Stimulated activated CD8-positive, alpha-beta memory T cell treated with anti-CD3 and anti-CD28 coated beads, Interleukin-7, amount 100 ng/mL, for 1 hour (primary cell): Measurements from ENCODE around the gene CDC5L.
"Not testable (repeated sequence)": the region's sequence is repeated elsewhere in the genome, so short reads cannot be mapped to it uniquely, and the experiment has no call there.

ENCODE experiments used
- DNase-seq, 2 donors: peaks; one replicate each; pipeline ENCODE4 v3.0.0-alpha.2; 2020; ENCODE audit warnings: low read depth in 2 of 2

The CDC5L gene

DNA sequence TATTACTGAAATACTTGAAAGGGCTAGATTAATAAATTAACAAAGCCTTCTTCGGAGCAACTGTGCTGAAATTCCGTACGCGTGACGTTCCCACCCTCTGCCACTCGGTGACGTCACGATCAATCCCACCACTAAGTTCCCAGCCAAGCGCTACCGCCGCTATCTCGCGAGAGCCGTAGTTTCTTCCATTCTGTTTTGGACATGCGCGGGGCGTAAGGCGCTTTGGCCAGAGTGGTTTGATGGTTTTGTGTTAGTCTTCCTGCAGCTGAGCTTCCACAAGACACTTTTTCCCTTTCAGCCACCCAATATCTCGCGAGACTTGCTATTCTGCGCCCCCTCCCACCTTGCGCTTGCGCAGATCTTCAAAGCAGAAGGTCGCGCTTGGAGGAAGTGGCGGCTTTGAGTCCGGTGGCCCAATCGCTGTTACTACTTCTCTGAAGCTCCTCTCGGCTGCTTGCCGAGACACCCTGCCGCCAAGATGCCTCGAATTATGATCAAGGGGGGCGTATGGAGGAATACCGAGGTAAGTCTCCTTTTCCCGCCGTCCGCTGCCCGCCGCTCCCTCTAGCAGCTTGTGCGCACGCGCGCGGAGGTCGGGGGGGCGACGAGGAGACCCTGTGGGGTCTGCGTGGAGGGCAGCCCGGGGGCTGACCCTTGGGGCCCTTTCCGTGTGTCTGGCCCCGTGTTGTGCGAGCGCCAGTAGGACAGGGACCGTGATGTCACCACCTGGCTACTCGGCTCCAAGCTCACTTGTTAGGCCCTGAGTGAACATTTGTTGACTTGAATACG is at the start of gene CDC5L:
CDC5L (plus strand) TSS at position 361 of the 789 bp plus-strand sequence; CDS start at position 479, 118 bp downstream.
- DNase-seq, result peak; percentile 71 to 76

DNA sequence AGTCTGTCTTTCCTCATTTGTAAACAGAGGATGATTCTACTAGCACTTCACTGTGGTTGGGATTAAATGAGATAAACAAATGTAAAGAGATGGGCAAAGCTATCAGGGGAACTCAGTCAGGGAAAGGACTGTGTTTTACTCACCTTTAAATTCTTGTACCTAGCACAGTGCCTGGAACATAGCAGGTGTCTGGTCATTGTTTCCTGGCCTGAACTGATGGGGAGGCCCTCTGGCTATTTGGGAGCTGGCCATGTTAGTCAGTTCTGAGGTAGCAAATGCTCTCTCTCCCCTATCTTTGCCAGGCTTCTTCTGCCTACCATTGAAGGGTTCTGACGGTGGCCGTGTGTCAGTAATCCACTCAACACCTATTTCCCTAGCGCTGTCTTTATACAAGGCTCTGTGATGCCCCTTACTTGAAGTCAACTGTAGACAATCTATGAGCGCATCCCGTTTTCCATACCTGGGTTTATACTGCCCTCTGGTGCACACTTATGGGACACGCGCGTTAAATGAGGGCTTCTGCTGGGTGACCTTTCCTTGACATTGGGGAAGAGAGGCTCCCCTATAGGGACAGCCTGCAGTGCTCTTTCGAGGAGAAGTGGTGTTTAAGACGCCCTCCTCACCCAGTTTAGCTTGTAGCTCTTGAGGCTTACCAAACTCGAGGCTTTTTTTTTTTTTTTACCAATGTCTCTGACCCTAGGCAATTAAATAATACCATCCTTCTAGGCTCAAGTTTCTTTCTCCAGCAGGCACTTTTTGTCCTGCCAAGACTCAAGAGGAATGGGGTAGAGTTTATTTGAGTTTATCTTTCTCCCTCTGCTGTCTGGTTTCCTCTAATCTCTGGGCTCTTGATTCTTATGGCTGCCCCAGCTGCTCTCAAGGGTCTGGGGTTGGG is 49.0 kb upstream of the CDC5L start:
- peak; percentile 28 to 29 for DNase-seq

DNA sequence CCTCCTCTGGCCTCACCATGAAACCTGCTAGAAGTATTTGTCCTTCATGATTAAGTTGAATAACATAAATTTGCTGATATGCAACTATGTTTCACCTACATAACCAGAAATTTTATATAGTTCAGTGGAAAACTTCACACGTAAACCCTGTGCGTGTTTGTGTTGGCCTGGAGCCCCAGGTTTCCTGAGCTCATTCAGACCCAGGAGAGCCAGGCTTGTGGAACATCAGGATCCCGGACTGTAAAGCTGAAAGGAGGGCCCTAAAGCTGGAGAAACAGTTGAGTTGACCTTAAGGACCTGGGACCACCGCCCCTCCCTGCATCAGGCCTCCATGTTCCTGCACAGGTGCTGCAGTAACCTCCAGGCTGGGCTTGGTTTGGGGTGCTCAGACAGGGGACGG is 48.2 kb upstream of the CDC5L start:
- DNase-seq, result no peak

DNA sequence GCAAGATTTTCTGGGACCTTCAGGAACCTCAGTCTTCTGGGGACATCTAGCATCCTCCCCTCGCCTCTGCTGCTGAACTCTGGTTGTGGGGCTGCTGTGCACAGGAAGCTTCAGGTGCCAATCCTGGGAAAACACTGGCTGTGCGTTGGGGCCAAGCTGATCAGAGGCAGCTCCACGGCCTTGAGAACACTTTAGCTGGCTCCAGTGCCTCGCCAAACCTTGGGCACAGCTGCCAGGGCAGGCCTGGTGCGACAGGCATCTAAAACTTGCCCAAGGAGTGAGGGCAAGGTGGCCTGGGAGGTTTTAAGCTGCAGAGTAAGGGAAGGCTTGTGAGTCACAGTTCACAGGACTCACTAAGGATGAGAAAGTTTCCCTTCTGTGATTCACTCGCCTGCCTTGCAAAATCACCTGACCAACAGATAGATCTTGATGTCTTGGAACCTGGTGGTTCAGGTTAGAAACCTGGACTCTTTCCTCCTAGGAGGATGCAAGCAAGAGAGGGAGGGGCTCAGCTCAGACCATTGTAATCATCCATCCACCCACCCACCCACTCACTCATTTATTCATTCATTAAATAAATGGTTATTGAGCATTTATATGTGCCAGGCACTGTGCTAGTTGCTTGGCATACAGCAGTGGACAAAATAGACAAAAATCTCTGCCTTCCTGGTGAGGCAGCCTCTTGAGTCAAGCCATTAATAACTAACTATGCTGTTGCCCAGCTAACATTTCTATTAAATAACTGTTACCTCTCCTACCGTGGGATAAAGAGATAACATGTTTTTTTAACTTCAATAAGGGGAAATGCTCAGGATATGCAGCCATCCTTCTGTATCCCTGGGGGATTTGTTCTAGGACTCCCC is 47.5 kb upstream of the CDC5L start:
- no peak for DNase-seq

GRCh38 chr6:44341095-44341890 is 46.2 kb upstream of the CDC5L start:
- no peak for DNase-seq

GRCh38 chr6:44342052-44342451 is 45.5 kb upstream of the CDC5L start:
- DNase-seq, result no peak

GRCh38 chr6:44342489-44342888 is 45.0 kb upstream of the CDC5L start, which contains the start of gene SPATS1:
Gene SPATS1, plus strand, starts transcription at chr6:44342650. Its CDS starts 446 bp downstream, at chr6:44343096.
- no peak for DNase-seq

- not testable (repeated sequence) for DNase-seq
Observed at GRCh38 chr6:44346818-44347217, 40.7 kb upstream of the CDC5L start.

- no peak for DNase-seq
Observed at GRCh38 chr6:44349904-44350649, 37.4 kb upstream of the CDC5L start.

GRCh38 chr6:44350650-44350994 is 36.9 kb upstream of the CDC5L start:
- not testable (repeated sequence) for DNase-seq

DNA sequence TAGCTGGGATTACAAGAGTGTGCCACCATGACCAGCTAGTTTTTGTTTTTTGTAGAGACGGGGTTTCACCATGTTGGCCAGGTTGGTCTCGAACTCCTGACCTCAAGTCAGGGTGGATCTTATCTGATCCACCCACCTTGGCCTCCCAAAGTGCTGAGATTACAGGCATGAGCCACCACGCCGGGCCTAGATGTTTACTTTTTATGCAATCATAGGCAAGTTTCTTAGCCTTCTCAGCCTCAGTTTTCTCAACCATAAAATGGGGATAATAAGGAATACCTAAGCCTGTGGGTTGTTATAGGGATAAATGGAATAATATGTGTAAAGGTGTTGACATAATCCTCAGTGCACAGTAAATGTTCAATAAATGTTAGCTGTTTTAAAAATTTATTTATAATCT is 35.2 kb upstream of the CDC5L start:
- no peak for DNase-seq

- DNase-seq, result no peak
Observed at GRCh38 chr6:44353336-44353735, 34.2 kb upstream of the CDC5L start.

GRCh38 chr6:44355640-44356039 is 31.9 kb upstream of the CDC5L start:
- no peak for DNase-seq

DNA sequence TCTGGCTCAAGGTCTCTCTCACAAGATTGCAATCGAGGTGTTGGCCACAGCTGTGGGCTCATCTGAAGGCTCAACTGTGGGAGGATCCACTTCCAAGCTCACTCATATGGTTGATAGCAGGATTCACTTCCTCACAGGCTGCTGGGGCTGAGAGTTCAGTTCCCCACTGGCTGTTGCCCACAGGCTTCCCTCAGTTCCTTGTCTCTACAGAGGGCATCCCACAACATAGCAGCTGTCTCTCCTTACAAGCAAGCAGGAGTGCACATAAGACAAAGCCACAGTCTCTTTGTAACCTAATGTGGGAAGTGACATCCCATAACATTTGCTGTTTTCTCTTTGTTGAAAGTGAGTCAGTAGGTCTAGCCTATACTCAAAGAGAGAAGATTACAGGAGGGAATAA is 31.0 kb upstream of the CDC5L start:
- no peak for DNase-seq

- no peak for DNase-seq
Observed at GRCh38 chr6:44359973-44360372, 27.5 kb upstream of the CDC5L start.

GRCh38 chr6:44361947-44362346 is 25.6 kb upstream of the CDC5L start:
- no peak for DNase-seq

DNA sequence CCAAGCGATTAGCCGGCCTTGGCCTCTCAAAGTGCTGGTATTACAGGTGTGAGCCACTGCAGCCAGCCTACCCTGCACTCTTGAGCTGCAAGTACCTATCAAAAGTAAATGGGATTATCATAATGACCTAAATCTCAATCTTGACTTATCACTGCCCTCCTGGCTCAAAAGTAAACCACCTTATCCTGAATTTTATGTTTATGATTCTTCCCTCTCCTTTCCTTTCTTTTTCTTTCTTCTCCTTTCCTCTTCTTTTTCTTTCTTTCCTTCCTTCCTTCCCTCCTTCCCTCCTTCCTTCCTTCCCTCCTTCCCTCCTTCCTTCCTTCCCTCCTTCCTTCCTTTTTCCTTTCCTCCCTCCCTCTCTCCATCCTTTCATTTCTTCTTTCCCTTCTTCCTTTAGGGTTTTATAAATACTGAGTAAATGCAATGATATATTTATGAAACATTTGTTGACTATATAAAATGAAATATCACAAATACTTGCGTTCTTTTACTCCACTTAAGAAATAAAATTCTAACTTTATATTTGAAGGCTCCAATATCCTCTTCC is 24.1 kb upstream of the CDC5L start:
- no peak for DNase-seq

GRCh38 chr6:44366781-44367180 is 20.7 kb upstream of the CDC5L start:
- no peak for DNase-seq

GRCh38 chr6:44367681-44368080 is 19.8 kb upstream of the CDC5L start:
- DNase-seq, result no peak

GRCh38 chr6:44373051-44373450 is 14.5 kb upstream of the CDC5L start:
- no peak for DNase-seq
